Mammary epithelial cell (primary cell): ENCODE data around the gene STK32C.

Source experiments
- EZH2 ChIP-seq: IDR thresholded peaks from 2 replicates; pipeline ENCODE4 v1.6.1; 2012; ENCODE audit warnings: low read length, inconsistent platforms, borderline replicate concordance
- TF ChIP-seq, protein P1 (sequence below), 2 donors: IDR thresholded peaks in 1 of 2; conservative IDR thresholded peaks in 1 of 2; 2 replicates each; pipeline ENCODE4 v1.5.1; 2011 to 2012; ENCODE audit warnings: inconsistent platforms in 2 of 2, low read length in 2 of 2, mild to moderate bottlenecking in 2 of 2, control low read depth in 1 of 2, low read depth in 1 of 2; ENCODE audit not compliant: insufficient read depth in 1 of 2; ENCODE audit errors: extremely low read depth in 1 of 2

DNA sequence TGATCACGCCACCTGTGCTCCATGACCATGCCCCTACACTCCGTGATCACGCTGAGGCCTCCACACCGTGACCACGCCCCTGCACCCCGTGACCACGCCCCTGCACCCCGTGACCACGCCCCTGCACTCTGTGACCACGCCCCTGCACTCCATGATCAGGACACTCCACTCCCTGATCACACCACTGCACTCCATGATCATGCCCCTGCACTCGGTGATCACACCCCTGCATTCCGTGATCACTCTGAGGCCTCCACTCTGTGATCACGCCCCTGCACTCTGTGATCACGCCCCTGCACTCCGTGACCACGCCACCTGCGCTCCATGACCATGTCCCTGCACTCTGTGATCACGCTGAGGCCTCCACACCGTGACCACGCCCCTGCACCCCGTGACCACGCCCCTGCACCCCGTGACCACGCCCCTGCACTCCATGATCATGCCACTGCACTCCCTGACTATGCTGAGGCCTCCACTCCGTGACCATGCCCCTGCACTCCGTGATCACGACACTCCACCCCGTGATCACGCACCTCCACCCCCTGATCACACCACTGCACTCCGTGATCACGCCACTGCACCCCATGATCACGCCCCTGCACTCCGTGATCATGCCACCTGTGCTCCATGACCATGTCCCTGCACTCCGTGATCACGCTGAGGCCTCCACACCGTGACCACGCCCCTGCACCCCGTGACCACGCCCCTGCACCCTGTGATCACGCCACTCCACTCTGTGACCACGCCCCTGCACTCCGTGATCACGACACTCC, 27.7 kb downstream of the STK32C start:
- TF ChIP-seq, protein P1, sequence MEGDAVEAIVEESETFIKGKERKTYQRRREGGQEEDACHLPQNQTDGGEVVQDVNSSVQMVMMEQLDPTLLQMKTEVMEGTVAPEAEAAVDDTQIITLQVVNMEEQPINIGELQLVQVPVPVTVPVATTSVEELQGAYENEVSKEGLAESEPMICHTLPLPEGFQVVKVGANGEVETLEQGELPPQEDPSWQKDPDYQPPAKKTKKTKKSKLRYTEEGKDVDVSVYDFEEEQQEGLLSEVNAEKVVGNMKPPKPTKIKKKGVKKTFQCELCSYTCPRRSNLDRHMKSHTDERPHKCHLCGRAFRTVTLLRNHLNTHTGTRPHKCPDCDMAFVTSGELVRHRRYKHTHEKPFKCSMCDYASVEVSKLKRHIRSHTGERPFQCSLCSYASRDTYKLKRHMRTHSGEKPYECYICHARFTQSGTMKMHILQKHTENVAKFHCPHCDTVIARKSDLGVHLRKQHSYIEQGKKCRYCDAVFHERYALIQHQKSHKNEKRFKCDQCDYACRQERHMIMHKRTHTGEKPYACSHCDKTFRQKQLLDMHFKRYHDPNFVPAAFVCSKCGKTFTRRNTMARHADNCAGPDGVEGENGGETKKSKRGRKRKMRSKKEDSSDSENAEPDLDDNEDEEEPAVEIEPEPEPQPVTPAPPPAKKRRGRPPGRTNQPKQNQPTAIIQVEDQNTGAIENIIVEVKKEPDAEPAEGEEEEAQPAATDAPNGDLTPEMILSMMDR (conservative IDR thresholded peaks at IDR 0.05 in 1 of 2, IDR thresholded peaks at IDR 0.05 in 1 of 2; ENCODE audit: extremely low read depth in 1 of 2, insufficient read depth in 1 of 2, low read depth in 1 of 2, low read length in 2 of 2): no peak
- no peak for TF ChIP-seq EZH2
